ENCODE data around the gene LRMDA. TPM values are rescaled to one million over a fixed set of nuclear protein-coding genes. Genes with fewer than 3 reads are reported as not detected.

The LRMDA gene
- total and polyA plus RNA-seq, 2 of the 13 experiments (the other 11 are each of a cell fraction or from before 2014, with no cell fraction given) = 13.4 to 22.0 TPM

- no peak for TF ChIP-seq THAP7 (CRISPR knock-in tag; IDR thresholded peaks at IDR 0.05)
- TF ChIP-seq TOE1 (CRISPR knock-in tag; IDR thresholded peaks at IDR 0.05) = no peak
- TF ChIP-seq ZNF251 (CRISPR knock-in tag; IDR thresholded peaks at IDR 0.05) = no peak
- TF ChIP-seq THAP9 (CRISPR knock-in tag; IDR thresholded peaks at IDR 0.05; ENCODE audit: borderline replicate concordance) = no peak
- peak; percentile 55; the same call in 1 of the 2 replicates for TF ChIP-seq GATAD2A (CRISPR knock-in tag; IDR thresholded peaks at IDR 0.05)
- TF ChIP-seq ZNF3 (CRISPR knock-in tag; IDR thresholded peaks at IDR 0.05) = no peak
- no peak for TF ChIP-seq ZNF138 (CRISPR knock-in tag; IDR thresholded peaks at IDR 0.05; ENCODE audit: low read depth)
- peak; percentile 38; the same call in 1 of the 2 replicates for TF ChIP-seq KDM2A (CRISPR knock-in tag; IDR thresholded peaks at IDR 0.05; ENCODE audit: borderline replicate concordance, low read depth)
- TF ChIP-seq STAG1 (CRISPR knock-in tag; IDR thresholded peaks at IDR 0.05) = peak; percentile 92
- peak; percentile 99 for TF ChIP-seq ZNF780A (CRISPR knock-in tag; IDR thresholded peaks at IDR 0.05)
- TF ChIP-seq, protein P1, sequence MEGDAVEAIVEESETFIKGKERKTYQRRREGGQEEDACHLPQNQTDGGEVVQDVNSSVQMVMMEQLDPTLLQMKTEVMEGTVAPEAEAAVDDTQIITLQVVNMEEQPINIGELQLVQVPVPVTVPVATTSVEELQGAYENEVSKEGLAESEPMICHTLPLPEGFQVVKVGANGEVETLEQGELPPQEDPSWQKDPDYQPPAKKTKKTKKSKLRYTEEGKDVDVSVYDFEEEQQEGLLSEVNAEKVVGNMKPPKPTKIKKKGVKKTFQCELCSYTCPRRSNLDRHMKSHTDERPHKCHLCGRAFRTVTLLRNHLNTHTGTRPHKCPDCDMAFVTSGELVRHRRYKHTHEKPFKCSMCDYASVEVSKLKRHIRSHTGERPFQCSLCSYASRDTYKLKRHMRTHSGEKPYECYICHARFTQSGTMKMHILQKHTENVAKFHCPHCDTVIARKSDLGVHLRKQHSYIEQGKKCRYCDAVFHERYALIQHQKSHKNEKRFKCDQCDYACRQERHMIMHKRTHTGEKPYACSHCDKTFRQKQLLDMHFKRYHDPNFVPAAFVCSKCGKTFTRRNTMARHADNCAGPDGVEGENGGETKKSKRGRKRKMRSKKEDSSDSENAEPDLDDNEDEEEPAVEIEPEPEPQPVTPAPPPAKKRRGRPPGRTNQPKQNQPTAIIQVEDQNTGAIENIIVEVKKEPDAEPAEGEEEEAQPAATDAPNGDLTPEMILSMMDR (CRISPR knock-in tag; IDR thresholded peaks at IDR 0.05) = peak; percentile 89
- no peak for TF ChIP-seq HMGA1 (CRISPR knock-in tag; conservative IDR thresholded peaks at IDR 0.05)
- no peak for TF ChIP-seq YY1 (IDR thresholded peaks at IDR 0.05; ENCODE audit: insufficient read depth, insufficient replicate concordance, low read depth, low read length)
- TF ChIP-seq ZNF350 (CRISPR knock-in tag; IDR thresholded peaks at IDR 0.05; ENCODE audit: borderline replicate concordance, low read depth) = no peak
- TF ChIP-seq RFXANK (CRISPR knock-in tag; IDR thresholded peaks at IDR 0.05) = no peak
- TF ChIP-seq ZBTB4 (CRISPR knock-in tag; IDR thresholded peaks at IDR 0.05; ENCODE audit: borderline replicate concordance) = peak; percentile 66; the same call in 1 of the 2 replicates
- TF ChIP-seq ZFP36 (IDR thresholded peaks at IDR 0.05; ENCODE audit: borderline replicate concordance, low read depth, low read length, partially characterized antibody) = peak; percentile 78
- TF ChIP-seq ZNF589 (CRISPR knock-in tag; conservative IDR thresholded peaks at IDR 0.05) = no peak
- TF ChIP-seq MAFG (CRISPR knock-in tag; IDR thresholded peaks at IDR 0.05) = no peak
- no peak for TF ChIP-seq ZNF275 (CRISPR knock-in tag; IDR thresholded peaks at IDR 0.05; ENCODE audit: borderline replicate concordance)
These were observed 872.4 kb downstream of the LRMDA start (continued) for GRCh38 chr10:76303682-76304316.

Data from HepG2 (cell line).